ENCODE data around the gene FUCA1. TPM values are rescaled to one million over a fixed set of nuclear protein-coding genes. Genes with fewer than 3 reads are reported as not detected.
"Not testable (repeated sequence)": the region's sequence is repeated elsewhere in the genome, so short reads cannot be mapped to it uniquely, and the experiment has no call there.

Gene FUCA1
- total RNA-seq, 1 donor from 2014 or later = 18.1 TPM

GRCh38 chr1:23865543-23865930 lies 2.6 kb downstream of the FUCA1 start:
- Mint-ChIP-seq H3K9me3 (ENCODE audit: low read depth) (no peaks in the 10 kb centered on the region), H3K36me3 (ENCODE audit: insufficient read depth) (peaks cover 3% of the 10 kb centered on the region), H3K4me1 (ENCODE audit: low read depth) (peaks cover 6% of the 10 kb centered on the region), H3K27me3 (peaks cover 10% of the 10 kb centered on the region), H3K4me3 (ENCODE audit: low read depth) (no peak overlapping the region), H3K27ac (no peak overlapping the region)
- TF ChIP-seq, protein P1, sequence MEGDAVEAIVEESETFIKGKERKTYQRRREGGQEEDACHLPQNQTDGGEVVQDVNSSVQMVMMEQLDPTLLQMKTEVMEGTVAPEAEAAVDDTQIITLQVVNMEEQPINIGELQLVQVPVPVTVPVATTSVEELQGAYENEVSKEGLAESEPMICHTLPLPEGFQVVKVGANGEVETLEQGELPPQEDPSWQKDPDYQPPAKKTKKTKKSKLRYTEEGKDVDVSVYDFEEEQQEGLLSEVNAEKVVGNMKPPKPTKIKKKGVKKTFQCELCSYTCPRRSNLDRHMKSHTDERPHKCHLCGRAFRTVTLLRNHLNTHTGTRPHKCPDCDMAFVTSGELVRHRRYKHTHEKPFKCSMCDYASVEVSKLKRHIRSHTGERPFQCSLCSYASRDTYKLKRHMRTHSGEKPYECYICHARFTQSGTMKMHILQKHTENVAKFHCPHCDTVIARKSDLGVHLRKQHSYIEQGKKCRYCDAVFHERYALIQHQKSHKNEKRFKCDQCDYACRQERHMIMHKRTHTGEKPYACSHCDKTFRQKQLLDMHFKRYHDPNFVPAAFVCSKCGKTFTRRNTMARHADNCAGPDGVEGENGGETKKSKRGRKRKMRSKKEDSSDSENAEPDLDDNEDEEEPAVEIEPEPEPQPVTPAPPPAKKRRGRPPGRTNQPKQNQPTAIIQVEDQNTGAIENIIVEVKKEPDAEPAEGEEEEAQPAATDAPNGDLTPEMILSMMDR (IDR thresholded peaks at IDR 0.05; ENCODE audit: unreplicated experiment) = no peak
- no peak for DNase-seq (ENCODE audit: low spot score, unreplicated experiment)

GRCh38 chr1:23864801-23865542 lies 3.1 kb downstream of the FUCA1 start:
- no peak for DNase-seq (ENCODE audit: low spot score, unreplicated experiment)
- TF ChIP-seq, protein P1 (IDR thresholded peaks at IDR 0.05; ENCODE audit: unreplicated experiment) = no peak
- H3K36me3 Mint-ChIP-seq (ENCODE audit: insufficient read depth) = peaks cover 4% of the 10 kb centered on the region
- peaks cover 6% of the 10 kb centered on the region for H3K4me1 Mint-ChIP-seq (ENCODE audit: low read depth)
- H3K4me3 Mint-ChIP-seq (ENCODE audit: low read depth) = no peak overlapping the region
- peaks cover 10% of the 10 kb centered on the region for H3K27me3 Mint-ChIP-seq
- H3K27ac Mint-ChIP-seq = no peak overlapping the region
- H3K9me3 Mint-ChIP-seq (ENCODE audit: low read depth) = no peaks in the 10 kb centered on the region

GRCh38 chr1:23862640-23863039 lies 5.5 kb downstream of the FUCA1 start:
- no peak for DNase-seq (ENCODE audit: low spot score, unreplicated experiment)
- Mint-ChIP-seq H3K4me1 (ENCODE audit: low read depth) (peaks cover 6% of the 10 kb centered on the region), H3K4me3 (ENCODE audit: low read depth) (no peak overlapping the region), H3K9me3 (ENCODE audit: low read depth) (no peaks in the 10 kb centered on the region), H3K36me3 (ENCODE audit: insufficient read depth) (peaks cover 7% of the 10 kb centered on the region), H3K27me3 (no peaks in the 10 kb centered on the region), H3K27ac (no peak overlapping the region)
- TF ChIP-seq, protein P1 (IDR thresholded peaks at IDR 0.05; ENCODE audit: unreplicated experiment) = no peak

GRCh38 chr1:23854568-23854967 lies 13.5 kb downstream of the FUCA1 start:
- Mint-ChIP-seq H3K9me3 (ENCODE audit: low read depth) (no peaks in the 10 kb centered on the region), H3K4me1 (ENCODE audit: low read depth) (no peaks in the 10 kb centered on the region), H3K36me3 (ENCODE audit: insufficient read depth) (peaks cover 22% of the 10 kb centered on the region), H3K27ac (no peak overlapping the region), H3K27me3 (no peaks in the 10 kb centered on the region), H3K4me3 (ENCODE audit: low read depth) (no peak overlapping the region)
- TF ChIP-seq, protein P1 (IDR thresholded peaks at IDR 0.05; ENCODE audit: unreplicated experiment) = no peak
- DNase-seq (ENCODE audit: low spot score, unreplicated experiment) = no peak

DNA sequence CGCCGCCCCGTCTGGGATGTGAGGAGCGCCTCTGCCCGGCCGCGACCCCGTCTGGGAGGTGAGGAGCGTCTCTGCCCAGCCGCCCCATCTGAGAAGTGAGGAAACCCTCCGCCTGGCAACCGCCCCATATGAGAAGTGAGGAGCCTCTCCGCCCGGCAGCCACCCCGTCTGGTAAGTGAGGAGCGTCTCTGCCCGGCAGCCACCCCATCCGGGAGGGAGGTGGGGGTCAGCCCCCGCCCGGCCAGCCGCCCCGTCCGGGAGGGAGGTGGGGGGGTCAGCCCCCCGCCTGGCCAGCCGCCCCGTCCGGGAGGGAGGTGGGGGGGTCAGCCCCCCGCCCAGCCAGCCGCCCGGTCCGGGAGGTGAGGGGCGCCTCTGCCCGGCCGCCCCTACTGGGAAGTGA lies 15.0 kb downstream of the FUCA1 start:
- DNase-seq (ENCODE audit: low spot score, unreplicated experiment); H3K4me1 Mint-ChIP-seq (ENCODE audit: low read depth); H3K9me3 Mint-ChIP-seq (ENCODE audit: low read depth); H3K4me3 Mint-ChIP-seq (ENCODE audit: low read depth); H3K27me3 Mint-ChIP-seq; H3K27ac Mint-ChIP-seq: not testable (repeated sequence)
- peaks cover 32% of the 10 kb centered on the region for H3K36me3 Mint-ChIP-seq (ENCODE audit: insufficient read depth)

DNA sequence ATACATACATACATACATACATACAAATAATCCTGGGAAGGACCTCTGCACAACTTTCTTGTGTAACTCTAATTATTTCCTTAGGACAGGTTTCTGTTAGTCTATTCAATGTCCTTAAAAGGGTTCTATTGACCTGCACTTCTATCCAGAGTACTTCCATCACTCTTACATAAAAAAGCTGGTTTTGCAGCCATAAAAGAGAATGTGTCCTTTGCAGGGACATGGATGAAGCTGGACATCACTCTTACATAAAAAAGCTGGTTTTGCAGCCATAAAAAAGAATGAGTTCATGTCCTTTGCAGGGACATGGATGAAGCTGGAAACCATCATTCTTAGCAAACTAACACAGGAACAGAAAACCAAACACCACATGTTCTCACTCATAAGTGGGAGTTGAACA lies 16.7 kb downstream of the FUCA1 start:
- H3K27ac Mint-ChIP-seq; H3K27me3 Mint-ChIP-seq; H3K9me3 Mint-ChIP-seq (ENCODE audit: low read depth); H3K4me1 Mint-ChIP-seq (ENCODE audit: low read depth); DNase-seq (ENCODE audit: low spot score, unreplicated experiment); H3K4me3 Mint-ChIP-seq (ENCODE audit: low read depth): not testable (repeated sequence)
- peaks cover 40% of the 10 kb centered on the region for H3K36me3 Mint-ChIP-seq (ENCODE audit: insufficient read depth)
